Inflammatory macrophage treated with lipopolysaccharide for 4 hours (primary cell): ENCODE measurements around the gene ROBO3.

Experiments
- DNase-seq: peaks from one replicate; pipeline ENCODE4 v3.0.0-alpha.2; 2020

Gene ROBO3

DNA sequence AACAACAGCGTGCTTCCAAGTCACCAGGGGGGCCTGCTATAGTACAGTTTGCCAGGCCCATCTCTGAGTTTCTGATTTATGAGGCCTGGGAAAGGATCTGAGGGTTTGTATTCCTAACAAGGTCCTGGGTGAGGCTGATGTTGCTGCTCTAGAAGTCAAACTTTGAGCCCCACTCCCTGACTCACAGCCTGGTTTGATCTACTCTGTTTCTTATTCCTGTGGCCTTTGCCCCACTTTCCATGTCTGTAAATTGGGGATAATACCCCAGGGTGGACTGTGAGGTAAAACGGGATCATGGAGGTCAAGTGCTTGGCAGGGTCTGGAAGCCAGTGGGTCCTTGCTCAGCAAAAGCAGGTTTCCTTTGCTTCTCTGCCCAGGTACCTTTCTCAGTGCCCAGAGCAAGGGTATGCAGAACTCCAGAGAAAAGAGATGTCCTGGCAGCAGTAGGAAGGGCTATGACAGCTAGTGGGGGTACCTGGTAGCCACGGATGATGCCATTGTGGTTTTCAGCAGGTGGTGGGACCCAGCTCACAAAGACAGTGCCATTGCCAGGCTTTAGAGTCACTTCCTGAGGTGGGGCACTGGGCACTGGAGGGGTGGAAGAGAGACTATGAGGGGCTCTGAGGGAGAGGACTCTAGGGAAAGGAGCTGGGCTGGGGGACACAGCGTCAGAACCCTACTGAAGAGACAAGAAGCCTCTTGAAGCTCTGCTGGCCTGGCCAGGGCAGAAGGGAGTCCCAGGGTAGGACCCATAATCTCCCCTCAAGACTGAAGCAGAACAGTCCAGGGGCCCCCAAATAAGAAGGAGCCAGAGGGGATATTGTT, 29.6 kb downstream of the ROBO3 start:
- no peak for DNase-seq

DNA sequence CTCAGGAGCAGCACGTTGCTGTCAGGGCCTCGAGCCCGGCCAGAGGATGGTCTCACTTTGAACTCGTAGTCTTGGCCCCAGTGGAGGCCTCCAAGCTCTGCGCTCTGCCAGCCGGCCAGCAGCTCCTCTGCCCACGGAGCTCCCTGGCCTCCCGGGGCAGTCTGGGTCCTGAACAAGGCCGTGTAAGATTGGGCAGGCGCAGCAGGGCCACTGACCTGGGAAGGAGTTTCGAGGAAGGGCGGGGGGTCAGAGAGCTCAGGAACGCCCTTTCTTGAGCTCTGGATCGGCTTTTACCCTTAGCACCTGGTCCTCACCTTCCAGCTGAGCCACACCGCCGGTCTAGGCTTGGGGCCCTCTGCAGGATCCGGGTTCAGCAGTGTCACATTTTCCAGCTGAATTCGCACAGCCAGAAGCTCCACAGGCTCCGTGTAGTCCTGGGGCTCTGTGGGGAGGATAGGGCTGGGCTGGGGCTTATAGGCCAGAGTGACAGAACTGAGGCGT, 30.3 kb downstream of the ROBO3 start:
- no peak for DNase-seq

DNA sequence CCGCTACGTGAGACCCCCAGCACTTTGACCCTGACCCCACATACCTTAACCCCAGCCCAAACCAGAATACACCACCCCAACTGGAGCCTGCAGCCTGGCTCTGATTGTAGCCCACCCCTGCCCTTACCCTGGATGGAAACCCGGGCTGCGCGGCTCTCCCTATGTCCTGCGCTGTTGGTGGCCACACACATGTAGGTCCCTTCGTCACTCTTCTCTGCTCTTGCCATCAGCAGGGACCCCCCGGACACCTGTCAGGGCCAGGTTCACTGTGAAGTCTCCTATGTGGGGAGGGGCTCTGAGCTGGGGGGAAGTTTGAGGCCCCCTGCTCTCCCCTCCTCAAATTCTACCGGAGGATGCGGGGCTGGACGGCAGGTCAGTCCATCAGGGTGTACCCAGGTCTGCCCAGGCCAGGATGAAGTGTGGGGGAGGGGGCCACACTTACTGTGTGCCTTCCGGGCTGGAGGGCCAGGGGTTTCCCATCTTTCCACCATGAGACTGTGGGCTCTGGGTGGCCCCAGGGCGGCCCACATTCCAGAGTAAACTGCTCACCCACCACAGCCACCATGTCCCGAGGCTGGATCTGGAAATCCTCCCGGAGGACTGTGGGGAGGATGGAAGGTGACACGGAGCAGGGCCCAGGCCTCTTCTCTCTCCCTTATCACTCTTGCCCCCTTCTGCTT, 31.0 kb downstream of the ROBO3 start:
- no peak for DNase-seq

DNA sequence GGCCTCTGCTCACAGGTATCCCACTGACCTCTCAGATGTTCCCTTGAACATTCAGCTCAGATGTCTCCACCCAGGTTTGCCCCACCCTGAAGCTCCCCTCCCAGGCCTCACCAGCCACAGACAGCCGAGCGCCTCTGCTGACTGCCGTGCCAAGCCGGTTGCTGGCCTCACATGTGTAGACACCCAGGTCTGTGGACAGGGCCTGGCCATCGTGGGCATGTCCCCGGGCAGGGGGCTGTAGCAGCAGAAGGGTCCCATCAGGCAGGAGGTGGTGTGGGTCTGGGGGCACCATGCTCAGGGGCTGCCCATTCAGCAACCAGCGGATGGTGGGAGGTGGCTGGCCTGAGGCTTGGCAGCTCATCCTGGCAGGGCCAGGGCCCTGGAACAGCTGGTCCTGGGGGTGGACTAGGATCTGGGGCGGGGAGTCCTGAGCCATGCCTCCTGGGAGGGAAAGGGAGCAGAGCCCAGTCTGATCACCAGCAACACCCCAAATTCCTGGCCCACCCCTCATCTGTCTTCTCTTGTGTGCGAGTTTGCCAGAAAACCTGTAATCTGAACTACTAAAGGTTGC, 31.7 kb downstream of the ROBO3 start:
- no peak for DNase-seq

DNA sequence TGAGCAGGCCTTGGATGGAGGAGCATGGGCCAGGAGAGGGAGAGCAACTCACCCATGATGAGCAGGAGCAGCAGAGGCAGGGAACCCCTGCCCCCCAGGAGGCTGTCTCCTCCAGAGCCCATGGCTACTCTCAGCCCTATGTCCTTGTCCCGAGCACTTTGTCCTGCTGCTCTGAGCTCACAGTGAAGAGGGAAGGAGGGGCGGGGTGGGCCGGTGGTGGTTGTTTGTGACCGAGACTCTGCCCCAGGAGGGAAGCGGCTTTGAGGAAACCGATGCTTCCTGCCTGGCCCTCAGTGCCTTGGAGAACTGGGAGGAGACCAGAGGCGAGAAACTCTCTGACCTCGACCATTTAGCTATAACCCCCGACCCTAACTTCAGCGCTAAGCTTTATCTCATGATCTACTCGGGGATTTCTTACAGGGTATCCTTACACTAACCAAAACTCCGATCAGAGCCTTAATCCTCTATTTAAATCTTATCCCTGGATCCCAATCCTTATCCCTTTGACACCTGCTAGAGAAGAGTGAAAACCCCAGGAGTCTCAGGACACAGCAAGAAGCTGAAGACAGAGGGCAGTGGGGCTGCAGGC, 32.5 kb downstream of the ROBO3 start, which contains the start of gene ROBO4:
TSS of gene ROBO4 (minus strand) at position 192 of the 589 bp plus-strand sequence. CDS start at position 122, 70 bp downstream.
- no peak for DNase-seq

DNA sequence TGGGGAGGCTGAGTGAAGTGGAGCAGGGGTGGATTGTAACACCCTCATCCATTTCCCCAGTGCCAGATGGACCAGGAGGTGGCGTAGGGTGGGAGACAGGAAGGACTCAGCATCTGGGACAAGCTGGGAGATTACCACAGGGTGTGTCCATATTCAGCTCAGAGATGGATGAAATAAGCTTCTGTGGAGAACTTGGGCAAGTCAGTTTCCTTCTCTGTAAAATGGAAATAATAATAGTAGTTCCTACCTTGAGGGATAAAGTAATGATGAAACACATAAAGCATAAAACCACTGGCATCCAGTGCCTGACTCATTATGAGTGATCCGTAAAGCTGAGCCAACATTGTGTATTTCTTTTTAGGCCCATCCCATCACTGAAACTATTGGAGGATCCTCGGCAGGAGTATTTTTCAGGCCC, 33.0 kb downstream of the ROBO3 start:
- DNase-seq, result peak; percentile 27

DNA sequence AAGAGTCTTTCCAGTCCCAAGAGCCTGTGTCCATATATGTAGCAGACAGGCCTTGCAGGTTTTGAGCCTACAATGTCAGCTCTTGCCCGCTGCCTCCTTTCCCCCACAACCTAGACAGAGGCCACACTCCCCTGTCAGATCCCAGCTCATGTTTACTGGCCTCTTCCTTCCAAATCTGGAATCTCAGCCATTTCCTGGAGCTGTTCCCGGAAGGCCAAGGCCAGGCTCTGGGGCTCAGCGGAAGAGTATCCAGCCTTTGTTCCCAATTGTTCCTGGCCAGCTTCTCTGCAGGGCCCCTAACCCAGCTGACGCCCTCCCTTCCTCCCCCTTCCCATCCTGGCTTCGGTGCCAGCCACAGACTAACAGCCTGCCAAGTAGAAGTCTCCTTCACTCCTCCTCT, 33.5 kb downstream of the ROBO3 start:
- DNase-seq, result no peak

DNA sequence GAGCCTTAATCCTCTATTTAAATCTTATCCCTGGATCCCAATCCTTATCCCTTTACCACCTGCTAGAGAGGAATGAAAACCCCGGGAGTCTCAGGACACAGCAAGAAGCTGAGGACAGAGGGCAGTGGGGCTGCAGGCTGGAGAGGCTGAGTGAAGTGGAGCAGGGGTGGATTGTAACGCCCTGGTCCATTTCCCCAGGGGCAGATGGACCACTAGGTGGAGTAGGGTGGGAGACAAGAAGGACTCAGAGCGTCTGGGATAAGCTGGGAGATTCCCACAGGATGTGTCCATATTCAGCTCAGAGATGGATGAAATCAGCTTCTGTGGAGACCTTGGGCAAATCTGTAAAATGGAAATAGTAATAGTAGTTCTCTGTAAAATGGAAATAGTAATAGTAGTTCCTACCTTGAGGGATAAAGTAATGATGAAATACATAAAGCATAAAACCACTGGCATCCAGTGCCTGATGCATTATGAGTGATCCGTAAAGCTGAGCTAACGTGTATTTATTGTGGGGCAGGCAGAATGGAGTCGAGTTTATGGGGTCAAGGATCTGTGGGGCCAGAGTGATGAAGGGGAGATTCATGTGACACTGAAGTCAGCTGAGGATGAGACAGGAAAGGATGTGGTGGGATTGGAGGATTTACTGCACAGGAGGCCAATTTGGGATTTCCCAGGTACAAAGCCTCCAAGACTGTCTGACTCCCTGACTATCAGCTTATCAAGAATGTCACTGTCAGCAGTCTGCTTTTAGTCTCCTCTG, 34.3 kb downstream of the ROBO3 start:
- DNase-seq, result no peak

DNA sequence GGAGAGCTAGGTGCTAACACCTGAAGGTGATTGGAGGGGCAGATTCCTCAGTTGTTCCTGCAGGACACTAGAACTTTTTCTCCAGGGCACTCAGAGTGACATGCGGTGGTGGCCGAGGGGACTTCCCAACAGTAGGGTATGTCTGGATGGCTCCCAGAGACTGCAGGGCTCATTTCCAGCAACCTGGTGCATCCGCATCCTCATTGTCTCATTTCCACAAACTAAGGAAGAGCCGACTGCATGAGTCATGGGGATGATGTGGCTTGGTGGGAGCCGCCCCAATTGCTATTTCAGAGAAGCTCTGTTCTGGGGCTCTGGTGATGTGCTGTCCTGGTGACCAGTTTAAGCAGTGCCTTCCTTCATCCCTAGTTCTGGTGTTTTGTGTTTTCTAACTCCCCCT, 35.2 kb downstream of the ROBO3 start:
- DNase-seq, result no peak

DNA sequence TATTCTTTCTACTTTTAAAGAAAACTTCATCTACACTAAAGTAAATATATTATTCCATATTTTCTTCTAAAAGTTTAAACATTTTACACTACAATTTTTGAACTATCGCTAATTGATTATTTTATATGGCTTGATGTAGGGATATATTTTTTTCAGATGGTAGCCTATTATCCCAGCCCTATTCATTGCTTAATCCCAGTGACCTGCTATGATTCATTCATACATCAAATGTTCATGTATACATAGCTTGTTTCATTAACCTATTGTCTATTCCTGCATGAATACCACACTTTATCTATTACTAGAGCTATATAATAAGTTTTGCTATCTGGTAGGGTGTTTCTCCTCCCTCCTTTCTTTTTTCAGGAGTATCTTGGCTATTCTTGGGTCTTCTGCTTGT, 37.4 kb downstream of the ROBO3 start:
- no peak for DNase-seq

DNA sequence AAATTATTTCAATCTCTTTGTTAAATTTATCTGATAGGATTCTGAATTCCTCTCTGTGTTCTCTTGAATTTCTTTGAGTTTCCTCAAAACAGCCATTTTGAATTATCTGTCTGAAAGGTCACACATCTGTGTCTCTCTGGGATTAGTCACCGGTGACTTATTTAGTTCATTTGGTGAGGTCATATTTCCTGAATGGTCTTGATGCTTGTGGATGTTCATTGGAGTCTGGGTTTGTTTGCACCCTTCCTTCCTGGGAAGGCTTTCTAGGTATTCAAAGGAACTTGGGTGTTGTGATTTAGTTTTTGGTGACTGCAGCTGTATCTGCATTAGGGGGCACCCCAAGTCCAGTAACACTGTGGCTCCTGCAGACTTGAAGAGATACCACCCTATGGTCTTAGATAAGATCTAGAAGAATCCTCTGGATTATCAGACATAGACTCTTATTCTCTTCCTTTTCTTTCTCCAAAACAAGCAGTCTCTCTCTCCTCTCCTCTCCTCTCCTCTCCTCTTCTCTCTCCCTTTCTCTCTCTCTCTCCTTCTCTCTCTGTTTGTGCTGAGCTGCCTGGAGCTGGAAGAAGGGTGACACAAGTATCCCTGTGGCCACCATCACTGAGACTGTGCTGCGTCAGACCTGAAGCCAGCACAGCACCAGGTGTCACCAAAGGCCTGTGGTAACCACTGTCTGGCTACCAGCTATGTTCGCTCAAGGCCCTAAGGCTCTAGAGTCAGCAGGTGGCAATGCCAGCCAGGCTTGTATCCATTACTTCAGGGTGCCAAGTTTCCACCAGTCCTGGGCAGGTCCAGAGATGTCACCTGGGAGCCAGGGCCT, 50.5 kb downstream of the ROBO3 start:
- DNase-seq, result peak; percentile 51

DNA sequence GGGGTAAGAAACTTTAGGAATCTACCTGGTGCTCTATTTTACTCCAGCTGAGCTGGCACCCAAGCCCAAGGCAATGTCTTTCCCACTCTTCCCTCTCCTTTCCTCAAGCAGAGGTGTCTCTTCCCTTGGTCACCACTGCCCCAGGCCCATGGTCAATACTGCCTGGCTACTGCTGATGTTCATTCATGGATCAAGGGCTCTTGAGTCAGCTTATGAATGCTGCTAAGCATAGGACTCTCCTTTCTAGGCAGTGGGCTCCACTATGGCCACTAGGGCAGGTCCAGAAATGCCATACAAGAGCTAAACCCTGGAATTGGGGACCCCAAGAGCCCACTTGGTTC, 51.1 kb downstream of the ROBO3 start:
- no peak for DNase-seq

DNA sequence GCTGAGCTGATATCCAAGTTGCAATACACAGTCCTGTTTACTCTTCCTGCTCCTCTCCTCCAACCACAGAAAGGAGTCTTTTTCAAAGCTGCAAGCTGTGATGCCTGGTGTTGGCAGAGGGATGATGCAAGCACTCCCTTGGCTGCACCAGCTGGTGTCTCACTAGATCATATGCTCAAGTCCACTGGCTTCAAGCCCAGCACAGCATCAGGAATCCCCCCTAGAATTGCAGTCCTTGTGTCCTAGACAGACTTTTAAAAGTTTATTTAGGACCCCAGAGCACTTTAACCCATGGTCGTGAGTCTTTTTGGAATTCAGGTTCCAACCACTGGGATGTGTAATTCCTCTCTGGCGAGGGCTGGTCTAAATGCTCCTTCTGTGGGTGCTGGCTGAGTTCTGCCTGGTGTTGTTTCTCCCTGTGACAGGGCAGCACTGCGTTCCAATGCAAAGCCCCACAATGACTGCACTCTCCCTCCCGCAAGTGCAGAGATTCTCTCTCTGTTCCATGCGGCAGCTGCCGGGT, 51.9 kb downstream of the ROBO3 start:
- DNase-seq, result peak; percentile 23

DNA sequence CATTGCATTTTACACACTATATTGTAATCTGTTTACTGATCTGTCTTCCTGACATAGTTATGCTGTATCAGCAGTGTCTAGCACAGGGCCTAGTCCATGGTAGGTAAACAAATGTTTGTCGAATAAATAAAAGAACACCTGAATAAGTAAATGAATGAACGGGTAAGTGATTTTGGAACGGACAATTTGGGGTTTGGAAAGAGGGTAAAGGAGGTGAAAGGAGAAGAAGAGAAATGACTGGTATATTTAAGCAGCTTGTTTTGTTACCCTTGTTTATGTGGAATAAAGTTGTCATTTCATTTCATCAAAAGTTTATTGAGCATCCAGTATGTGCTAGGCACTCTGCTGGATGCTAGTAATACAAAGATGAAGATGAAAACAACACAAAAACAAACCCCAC, 53.7 kb downstream of the ROBO3 start, which contains the start of gene HEPN1:
TSS of gene HEPN1 (plus strand) at position 301 of the 400 bp plus-strand sequence.
- no peak for DNase-seq

DNA sequence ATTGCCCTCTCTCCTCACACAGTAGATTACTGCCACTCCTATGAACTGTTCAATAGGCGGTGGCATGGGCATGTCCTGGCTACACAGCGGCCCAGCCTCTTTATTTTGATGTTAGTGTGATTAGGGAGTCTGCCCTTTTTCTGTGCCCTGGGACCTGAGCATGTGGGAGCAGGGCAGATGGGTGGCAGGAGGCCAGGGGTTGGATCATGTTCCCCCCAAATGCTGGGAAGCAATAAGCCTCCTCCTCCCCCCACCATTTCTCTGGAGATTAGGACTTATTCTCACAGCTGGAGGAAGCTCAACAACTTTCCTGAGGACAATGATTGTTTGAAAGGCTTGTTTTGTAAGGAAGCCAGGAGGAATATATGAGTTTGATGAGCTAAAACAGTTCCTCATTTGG, 54.7 kb downstream of the ROBO3 start:
- DNase-seq, result no peak

DNA sequence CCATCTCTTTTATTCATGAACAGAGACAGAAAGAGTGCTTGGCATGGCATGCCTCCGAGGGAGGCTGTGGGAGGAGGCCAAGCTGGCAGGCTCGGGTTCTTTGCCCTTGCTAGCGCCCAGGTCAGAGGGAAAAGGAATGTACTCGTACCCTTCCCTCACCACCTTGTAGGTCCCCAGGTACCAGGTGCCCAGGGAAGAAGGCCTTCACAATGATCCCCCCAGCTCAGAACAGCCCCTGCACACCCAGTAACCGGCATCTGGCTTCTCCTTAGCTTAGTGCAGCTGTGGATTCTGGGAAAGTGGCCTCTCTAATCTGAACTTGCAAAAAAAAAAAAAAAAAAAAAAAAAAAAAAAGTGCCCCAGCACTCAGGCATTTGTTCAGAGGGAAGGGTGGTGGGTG, 55.1 kb downstream of the ROBO3 start:
- DNase-seq, result no peak

DNA sequence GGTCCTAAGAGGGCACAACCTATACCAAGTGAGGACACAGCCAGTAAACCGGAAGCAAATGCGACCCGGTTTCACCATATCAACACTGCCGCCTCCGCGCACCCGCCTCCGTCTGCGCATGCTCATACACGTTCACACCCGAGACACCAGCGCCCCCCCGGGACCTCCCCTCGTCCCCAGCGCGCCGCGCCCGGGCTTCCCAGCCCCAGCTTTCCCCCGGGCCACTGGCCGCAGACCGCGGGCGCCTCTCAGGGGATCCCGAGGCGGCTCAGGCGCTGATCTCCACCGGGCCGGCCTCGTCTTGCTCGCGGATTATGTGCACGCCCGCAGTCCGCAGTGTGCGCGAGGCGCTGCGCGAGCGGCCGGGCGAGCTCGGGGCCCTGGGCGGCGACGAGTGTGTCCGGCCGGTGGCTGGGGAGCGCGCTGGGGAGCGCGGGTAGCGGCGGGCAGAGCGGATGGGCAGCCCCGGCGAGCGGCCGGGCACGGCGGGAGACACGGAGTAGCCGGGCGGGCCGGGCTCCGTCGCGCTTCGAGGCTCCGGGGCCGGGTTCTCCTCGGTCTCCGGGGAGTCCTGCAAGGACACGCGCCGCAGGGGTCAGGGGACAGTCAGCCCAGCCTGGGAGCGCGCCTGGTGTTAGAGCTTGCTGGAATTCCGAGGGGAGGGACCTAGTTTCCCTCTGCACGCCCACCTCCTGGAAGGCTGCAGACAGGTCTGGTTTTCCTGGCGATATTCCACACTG, 55.8 kb downstream of the ROBO3 start:
- DNase-seq, result peak; percentile 67

DNA sequence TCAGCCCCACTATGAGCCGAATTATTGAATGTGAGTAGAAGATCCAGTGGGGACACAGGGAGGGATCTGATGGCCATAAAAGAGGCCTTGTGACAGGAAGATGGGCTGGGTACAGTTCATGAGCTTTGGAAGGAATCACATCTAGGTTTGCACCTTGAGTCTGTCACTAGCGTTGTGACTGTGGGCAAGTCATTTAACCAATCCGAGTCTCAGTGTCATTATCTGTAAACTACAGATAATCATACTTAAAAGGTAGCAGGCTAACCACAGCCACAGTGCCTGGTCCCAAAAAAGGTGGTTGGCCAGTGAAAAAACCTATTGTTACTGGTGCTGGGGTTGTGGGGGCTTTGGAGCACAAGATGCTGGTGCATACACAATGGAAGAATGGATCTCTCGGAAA, 57.6 kb downstream of the ROBO3 start:
- no peak for DNase-seq

DNA sequence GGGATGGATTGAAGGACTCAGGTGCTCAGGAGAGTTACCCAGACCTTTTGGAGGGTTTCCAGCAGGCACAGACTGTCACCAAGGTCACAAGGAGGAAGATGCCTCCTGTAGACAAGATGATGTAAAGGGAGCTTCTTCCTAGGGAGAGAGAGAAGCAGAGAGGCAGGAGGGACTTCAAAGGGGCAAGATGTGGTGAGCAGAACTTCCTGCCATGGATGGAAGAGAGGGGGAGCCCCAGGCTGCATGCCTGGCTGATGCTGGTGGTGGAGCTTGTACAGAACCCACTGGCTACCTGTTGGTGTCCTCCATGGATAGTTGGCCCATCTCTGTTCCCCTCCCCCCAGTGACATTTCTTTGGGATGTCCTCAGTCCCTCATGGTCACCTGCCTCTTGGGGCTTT, 58.1 kb downstream of the ROBO3 start:
- no peak for DNase-seq

DNA sequence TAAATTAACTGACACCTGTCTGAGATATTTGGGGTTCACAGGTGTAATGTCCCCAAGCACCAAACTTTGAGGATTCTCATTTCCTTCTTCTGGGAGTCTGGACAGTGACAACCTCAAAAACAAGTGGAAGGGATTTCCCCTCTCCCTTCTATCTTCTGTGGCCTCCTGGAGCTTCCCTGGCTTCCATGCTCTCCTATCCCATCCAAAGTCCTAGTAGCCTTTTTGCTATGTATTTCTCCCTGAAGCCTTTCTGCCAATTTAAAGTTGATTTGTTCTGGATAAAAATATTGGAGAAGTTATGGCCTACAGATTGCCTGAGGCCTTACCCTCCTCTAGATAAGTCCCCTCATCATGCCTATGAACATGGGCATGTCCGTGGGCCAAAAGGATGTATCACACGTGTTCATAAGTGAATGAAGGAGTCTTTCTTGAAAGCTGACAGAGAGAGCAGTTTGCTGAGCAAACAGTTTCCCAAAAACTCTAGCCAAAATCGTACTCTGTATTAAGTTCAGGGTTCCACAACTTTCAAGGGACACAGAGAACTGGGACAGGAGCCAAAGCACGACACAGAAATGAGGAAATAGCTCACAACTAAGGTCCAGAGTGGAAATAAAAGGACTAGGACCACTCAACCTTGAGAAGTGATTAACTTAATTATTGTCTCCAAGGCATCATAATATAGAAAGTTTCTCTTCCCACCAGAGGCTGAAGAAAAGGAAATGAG, 63.9 kb downstream of the ROBO3 start:
- DNase-seq, result no peak
